LNCaP clone FGC (cell line): ENCODE results near the gene SMTNL2.
"Not testable (repeated sequence)": the region's sequence is repeated elsewhere in the genome, so short reads cannot be mapped to it uniquely, and the experiment has no call there.

Experiments
- DNase-seq: peaks from one replicate; pipeline ENCODE4 v3.0.0-alpha.2; 2011; ENCODE audit warnings: low read depth
- H3K4me3 ChIP-seq: 2 replicates; pipeline ENCODE4 v1.5.1; 2011; ENCODE audit warnings: mild to moderate bottlenecking, low read depth, low read length, control low read depth
- CTCF ChIP-seq: IDR thresholded peaks from 2 replicates; pipeline ENCODE4 v1.5.1; 2012; ENCODE audit warnings: mild to moderate bottlenecking; ENCODE audit not compliant: control insufficient read depth, insufficient read depth; ENCODE audit errors: extremely low read depth

Gene SMTNL2

GRCh38 chr17:4641297-4642195, 57.2 kb downstream of the SMTNL2 start, which contains the start of gene ALOX15:
Gene ALOX15 (minus strand): TSS chr17:4641678. CDS start chr17:4641651, 27 bp downstream.
- no peak within 1 kb of the TSS for H3K4me3 ChIP-seq
- TF ChIP-seq CTCF = no peak
- no peak for DNase-seq

GRCh38 chr17:4642286-4642685, 58.0 kb downstream of the SMTNL2 start:
- no peak overlapping the region for H3K4me3 ChIP-seq
- TF ChIP-seq CTCF = no peak
- DNase-seq = no peak

- no peak for TF ChIP-seq CTCF
- no peak overlapping the region for H3K4me3 ChIP-seq
- no peak for DNase-seq
Observed at GRCh38 chr17:4643676-4644075, 59.3 kb downstream of the SMTNL2 start.

GRCh38 chr17:4645642-4646041, 61.3 kb downstream of the SMTNL2 start:
- DNase-seq = no peak
- no peak overlapping the region for H3K4me3 ChIP-seq
- no peak for TF ChIP-seq CTCF

DNA sequence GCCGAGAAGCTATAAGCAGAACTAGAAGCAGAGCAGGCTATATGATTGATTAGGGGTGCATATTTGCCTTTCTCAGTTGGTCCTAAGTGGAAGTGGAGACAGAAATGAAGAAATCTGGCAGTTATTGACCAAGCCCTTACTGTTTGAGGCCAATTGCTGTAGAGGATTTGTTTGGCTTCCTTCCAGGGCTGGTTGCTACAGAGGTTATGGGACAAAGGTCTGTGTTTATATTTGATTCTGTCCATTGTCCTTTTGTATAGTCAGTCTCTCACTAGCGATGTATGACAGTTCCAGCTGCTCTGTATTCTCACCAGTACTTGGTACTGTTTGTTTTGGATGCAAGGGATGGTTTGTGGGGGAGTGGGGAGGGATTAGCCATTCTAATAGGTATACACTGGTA, 64.4 kb downstream of the SMTNL2 start:
- no peak for DNase-seq
- no peak overlapping the region for H3K4me3 ChIP-seq

DNA sequence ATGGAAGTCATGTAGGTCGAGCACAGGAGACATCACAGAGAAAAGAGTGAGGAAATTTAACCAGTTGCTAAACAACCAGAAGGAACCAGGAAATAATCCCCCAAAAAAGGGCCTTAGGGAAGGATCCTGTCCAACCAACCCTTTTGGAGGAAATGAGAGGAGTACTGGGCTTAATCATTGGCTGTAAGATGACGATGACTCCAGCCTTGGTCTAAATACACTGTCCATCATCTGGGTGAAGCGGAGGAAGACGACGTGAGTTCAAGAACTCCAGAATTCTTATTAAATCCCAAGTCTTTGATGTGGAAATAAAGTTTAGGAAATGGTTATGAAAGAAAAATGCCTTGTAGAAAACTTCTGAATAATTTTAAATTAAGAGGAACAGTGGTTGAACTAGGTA, 68.7 kb downstream of the SMTNL2 start:
- no peak for TF ChIP-seq CTCF
- DNase-seq = no peak
- H3K4me3 ChIP-seq = no peak overlapping the region

More for the DNA sequence above, 64.4 kb downstream of the SMTNL2 start:
- no peak for TF ChIP-seq CTCF

DNA sequence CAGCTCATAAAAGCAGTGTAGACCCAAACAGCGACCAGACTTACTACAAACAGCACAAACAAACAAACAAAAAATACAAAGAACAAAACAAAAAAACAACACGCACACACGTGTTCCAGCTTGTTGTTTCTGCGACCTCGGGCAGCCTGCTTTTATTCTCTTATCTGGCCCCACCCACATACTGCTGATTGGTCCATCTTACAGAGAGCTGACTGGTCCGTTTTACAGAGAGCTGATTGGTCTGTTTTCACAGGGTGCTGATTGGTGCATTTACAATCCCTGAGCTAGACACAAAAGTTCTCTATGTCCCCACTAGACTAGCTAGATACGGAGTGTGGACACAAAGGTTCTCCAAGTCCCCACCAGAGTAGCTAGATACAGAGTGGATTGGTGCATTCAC, 71.6 kb downstream of the SMTNL2 start:
- not testable (repeated sequence) for DNase-seq, H3K4me3 ChIP-seq
